Measurements from ENCODE around the gene IP6K1.
"Not testable (repeated sequence)": the region's sequence is repeated elsewhere in the genome, so short reads cannot be mapped to it uniquely, and the experiment has no call there.

The IP6K1 gene

GRCh38 chr3:49685846-49686245, 100.5 kb downstream of the IP6K1 start:
- not testable (repeated sequence) for DNase-seq

GRCh38 chr3:49685103-49685502, 101.2 kb downstream of the IP6K1 start:
- DNase-seq = not testable (repeated sequence)

GRCh38 chr3:49684453-49684852, 101.9 kb downstream of the IP6K1 start:
- DNase-seq = not testable (repeated sequence)

- DNase-seq = no peak
Measured at GRCh38 chr3:49683162-49683561, 103.2 kb downstream of the IP6K1 start.

- DNase-seq = no peak
Measured at GRCh38 chr3:49681543-49681942, 104.8 kb downstream of the IP6K1 start.

GRCh38 chr3:49681232-49681522, 105.2 kb downstream of the IP6K1 start:
- DNase-seq = no peak

GRCh38 chr3:49680493-49681231, 105.7 kb downstream of the IP6K1 start:
- DNase-seq = no peak

GRCh38 chr3:49675912-49676311, 110.4 kb downstream of the IP6K1 start:
- DNase-seq = no peak

GRCh38 chr3:49674497-49674983, 111.8 kb downstream of the IP6K1 start:
- DNase-seq = no peak

All from COR-L47 (cell line).